Stimulated activated CD4-positive, alpha-beta T cell treated with anti-CD3 and anti-CD28 coated beads, Interleukin-12 subunit alpha, Interleukin-12 subunit beta, amount 100 ng/mL, for 24 hours (primary cell): ENCODE results near the gene B3GNT7.
"Not testable (repeated sequence)": the region's sequence is repeated elsewhere in the genome, so short reads cannot be mapped to it uniquely, and the experiment has no call there.

ENCODE experiments used
- DNase-seq, 2 experiments: peaks; one replicate each; pipeline ENCODE4 v3.0.0-alpha.2; 2020; ENCODE audit warnings: low read depth in 2 of 2

B3GNT7 gene, protein sequence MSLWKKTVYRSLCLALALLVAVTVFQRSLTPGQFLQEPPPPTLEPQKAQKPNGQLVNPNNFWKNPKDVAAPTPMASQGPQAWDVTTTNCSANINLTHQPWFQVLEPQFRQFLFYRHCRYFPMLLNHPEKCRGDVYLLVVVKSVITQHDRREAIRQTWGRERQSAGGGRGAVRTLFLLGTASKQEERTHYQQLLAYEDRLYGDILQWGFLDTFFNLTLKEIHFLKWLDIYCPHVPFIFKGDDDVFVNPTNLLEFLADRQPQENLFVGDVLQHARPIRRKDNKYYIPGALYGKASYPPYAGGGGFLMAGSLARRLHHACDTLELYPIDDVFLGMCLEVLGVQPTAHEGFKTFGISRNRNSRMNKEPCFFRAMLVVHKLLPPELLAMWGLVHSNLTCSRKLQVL

DNA sequence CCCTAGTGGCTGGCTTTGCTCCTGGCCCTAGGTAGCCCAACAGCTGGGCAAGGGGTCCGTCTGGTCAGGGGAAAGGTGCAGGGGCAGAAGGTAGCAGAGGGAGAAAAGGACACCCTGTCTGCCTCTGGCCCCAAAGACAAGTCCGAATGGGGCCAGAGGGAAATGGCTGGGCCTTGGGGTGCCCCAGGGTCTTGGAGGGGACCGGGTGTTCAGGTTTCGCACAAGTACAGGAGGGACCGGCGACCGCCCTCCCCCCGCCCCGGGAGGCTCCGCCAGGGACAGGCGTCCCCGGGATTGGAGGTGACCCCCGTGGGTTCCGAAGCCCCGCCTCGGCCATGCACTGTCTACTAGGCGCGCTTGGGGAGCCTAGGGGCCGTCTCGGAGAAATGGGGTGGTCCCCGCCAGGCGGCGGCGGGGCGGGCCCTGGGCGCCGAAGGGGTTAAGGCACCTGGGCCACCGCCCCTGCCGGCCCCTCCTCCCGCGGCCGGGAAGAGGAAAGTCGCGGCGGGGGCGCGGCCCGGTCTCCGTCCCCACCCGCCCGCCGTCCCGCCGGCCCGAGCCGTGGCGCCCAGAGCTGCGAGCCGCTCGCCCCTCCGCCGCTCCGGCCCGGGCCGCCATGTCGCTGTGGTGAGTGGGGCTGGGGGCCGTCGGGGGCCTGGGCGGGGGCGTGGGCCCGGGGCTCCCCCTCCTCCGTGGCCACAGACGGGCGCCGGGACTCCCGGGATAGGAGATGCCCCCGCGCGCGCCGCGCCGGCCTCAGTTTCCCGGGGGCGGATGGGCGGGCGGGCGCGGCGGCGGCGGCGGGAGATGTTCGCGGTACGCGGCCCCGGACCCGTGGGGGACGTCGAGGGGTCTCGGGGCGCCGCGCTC lies at the start of gene B3GNT7:
TSS of gene B3GNT7 (plus strand) at position 523 of the 870 bp plus-strand sequence. CDS start at position 617, 94 bp downstream.
- DNase-seq, result no peak

DNA sequence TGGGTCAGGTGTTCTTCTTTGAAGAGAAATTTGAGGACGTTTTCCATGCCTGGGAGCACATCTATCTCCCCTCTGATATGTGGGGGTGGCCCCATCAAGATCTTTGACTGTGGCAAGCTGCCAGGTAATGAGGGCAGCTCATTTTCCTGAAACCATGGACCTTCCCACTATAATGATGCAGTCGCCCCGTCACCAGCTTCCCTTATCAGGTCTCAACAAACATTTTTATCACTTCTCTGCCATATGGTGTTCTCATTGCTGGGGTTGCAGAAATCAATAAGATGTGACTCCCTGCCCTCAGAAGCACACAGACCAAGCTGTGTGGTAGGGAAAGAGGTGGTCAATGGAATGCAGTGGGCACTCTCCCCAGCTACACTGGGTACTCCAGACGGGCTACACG lies 48.4 kb upstream of the B3GNT7 start:
- DNase-seq, result no peak

DNA sequence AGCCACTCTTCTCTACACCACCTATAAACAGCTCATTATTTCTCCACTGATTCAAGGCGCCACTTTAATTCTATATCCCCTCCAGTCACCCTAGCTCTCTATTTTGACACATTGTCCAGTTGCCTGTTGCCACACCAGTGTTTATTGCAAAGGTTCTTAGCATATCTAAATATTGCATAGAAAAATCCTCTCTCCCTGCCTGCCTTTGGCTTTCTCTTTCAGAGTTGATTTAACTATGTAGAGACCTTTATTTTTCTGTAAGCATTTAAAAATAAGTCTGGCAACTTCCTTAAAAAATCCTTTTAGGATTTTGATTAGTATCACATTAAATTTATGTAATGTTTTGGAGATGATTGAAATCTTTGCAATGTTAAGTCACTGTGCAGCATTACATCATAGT lies 47.9 kb upstream of the B3GNT7 start:
- no peak for DNase-seq

DNA sequence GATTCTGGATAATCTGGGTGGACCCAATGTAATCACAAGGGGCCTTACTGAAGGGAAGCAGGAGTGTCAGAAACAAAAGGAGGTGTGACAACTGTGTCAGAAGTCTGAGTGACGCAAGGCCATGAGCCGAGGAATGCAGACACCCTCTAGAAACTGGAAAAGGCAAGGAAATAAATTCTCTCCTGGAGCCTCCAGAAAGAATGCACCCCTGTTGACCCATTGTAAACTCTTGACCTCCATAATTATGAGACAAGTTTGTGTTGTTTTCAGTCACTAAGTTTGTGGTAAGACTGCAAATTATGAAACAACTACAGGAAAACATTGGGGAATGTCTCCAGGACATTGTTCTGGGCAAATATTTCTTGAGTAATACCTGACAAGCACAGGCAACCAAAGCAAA lies 47.3 kb upstream of the B3GNT7 start:
- DNase-seq, result no peak

DNA sequence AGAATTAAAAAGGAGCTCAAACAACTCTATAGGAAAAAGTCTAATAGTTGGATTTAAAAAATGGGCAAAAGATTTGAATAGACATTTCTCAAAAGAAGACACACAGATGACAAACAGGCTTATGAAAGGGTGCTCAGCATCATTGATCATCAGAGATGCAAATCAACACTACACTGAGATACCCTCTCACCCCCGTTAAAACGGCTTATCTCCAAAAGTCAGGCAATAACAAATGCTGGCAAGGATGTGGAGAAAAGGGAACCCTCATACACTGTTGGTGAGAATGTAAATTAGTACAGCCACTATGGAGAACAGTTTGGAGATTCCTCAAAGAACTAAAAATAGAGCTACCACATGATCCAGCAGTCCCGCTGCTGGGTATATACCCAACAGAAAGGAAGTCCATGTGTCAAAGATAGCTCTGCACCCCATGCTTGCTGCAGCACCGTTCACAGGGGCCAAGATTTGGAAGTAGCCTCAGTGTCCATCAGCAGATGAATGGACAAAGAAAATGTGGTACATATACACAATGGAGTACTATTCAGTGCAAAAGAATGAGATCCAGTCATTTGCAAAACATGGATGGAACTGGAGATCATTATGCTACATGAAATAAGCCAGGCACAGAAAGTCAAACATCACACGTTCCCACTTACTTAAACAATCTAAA lies 46.7 kb upstream of the B3GNT7 start:
- no peak for DNase-seq

DNA sequence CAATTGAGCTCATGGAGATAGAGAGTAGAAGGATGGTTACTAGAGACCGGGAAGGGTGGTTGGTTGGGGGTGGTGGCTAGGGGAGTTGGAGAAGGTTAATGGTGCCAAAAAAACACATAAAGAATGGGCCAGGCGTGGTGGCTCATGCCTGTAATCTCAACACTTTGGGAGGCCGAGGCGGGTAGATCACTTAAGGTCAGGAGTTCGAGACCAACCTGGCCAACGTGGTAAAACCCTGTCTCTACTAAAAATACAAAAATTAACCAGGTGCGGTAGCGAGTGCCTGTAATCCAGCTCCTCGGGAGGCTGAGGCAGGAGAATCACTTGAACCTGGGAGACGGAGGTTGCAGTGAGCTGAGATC lies 46.2 kb upstream of the B3GNT7 start:
- not testable (repeated sequence) for DNase-seq

DNA sequence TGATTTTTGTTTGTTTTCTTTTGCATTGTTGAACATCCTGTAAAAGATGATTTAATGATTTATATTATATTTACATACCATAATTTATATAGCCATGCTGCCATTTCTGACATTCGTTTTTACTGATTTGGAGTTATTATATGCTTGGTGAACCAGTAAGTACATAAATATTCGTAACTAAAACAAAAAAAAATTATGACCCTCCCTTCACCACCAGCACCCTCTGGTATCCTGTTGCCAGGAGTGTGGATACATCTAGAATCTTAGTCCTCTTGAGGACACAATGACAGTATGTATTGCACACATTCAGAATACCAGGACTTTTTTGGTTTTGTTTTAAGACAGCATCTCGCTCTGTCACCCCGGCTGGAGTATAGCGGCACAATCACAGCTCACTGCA lies 43.9 kb upstream of the B3GNT7 start:
- DNase-seq, result no peak

DNA sequence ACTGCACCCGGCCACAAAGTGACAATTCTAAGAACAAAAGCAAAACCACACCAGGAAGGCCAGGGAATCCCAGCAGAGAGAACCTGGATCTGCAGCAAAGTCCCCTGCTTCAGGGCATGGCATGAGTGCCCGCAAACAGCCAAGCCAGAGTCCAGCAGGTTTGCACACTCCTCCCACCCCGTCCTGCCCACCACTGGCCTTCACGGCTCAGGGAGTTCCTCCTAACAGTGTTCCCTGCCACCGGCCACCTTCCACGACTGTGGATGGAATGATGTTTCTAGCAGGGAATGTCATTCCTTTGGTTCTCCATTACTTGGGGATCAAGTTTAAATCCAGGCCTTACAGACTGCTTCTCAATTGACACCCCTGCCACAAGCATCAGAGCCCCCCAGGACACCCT lies 42.0 kb upstream of the B3GNT7 start:
- no peak for DNase-seq

DNA sequence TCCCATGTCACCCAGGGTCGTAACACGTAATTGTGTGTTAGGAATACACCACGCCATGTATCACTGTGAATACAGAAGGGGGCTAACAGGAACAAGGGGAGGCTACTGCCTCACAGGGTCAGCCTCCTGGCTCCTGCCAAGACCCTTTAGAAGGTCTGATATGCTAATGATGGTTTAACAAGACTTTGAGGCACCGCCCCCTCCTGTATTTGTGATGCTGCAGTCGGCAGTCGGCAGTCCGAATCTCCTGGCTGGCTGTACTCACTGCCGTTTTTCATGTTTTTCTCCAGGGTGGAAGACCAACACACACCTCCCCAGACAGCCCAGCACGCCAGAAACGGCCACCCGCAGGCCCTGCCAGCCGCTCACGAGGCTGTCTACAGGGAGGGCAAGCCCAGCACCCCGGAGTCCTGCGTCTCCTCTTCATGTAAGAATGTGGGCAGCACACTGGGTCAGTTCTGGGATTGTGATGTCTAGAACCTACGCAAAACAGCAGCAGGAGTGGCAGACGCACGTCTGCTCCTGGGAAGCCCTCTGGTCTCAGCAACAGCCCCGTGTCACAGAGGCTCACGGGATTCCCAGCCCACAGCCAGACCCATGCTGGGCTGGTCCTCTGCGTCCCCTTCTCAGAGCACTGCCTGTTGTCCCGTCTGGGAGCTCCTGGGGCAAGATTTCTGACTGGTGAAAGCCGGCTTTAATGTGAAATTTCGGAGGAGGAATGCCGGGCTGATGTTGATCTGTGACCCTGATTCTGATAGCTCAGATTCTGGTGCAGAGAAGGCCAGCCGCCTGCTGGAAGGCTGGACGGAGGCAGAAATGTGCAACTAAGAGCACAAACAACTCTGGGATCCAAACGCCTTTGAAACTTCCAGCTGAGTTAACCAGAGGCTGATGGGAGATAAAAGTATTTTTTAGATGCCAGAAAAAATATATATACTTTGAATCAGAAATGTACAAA lies 39.7 kb upstream of the B3GNT7 start:
- no peak for DNase-seq

DNA sequence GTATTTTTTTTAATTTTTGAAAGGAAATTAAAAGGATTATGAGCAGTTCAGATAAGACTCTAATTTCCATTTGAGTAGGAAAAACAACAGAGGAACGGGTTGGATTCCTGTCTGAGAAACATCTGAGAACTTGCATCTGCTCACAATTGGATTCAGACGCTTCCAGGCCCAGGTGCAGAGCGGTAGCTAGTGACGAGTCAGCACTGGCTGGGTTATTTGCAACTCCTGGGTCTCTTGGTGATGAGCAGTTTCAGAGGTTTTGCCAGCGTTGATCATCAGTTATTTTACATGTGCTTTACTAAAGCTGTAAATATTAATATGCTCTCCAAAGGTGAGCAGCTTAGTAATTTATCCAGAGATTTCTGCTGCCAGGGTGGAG lies 39.1 kb upstream of the B3GNT7 start:
- no peak for DNase-seq

DNA sequence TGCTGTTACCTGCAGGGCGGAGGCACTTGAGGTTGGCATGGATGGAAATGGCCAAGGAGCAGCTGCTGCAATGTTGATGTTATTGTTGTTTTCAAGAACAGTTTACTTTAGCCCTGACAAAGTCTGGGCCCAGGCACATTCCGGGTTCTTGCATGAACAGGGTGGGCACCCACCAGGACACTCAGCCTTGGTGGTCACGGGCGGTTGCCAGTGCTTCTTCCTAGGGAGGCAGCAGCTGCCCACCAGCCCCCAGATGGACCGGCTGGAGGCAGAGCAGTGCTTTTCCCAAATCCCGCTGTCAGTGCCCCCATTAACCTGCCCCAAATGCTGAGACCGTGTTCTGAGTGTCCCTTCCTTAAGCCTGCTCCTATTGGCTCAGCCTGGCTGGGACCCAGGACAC lies 38.5 kb upstream of the B3GNT7 start:
- no peak for DNase-seq

DNA sequence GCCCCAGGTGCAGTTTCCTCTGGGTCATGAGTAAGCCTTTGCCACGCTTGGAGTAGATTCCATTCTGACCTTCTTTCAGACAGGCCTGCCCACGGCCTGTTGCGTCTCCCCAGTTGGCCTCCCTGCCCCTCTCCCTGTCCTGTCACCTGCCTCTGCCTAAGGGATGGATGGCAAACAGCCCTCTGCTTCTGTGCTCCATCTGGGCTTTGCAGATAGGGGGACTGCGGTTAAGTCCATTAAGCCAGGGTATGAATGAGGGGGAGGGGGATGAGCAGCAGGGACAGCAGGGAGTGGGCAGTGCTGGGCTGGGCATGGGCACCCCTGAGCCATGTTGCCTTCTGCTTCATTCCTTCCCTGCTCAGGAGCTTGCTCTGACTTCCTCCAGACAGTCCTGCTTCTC lies 37.6 kb upstream of the B3GNT7 start:
- no peak for DNase-seq

DNA sequence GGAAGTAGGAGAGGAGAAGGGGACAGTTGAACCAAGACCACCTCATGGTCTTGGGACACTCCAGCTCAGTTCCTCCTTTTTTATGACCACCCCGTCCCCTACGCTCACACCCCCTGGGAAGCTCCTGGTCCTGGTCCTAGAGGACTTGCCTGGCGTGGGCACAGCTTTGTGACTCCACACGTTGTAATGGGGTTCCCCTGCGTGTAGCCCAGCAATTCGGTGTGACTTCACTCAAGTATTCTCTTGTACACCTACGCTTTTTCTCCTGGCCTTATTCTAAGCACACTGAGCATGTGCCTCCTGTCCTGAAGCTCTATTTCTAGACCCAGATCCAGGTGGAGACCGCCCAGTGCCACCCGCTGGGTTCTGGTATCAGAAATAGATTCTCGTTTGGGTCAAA lies 36.1 kb upstream of the B3GNT7 start:
- DNase-seq, result no peak

DNA sequence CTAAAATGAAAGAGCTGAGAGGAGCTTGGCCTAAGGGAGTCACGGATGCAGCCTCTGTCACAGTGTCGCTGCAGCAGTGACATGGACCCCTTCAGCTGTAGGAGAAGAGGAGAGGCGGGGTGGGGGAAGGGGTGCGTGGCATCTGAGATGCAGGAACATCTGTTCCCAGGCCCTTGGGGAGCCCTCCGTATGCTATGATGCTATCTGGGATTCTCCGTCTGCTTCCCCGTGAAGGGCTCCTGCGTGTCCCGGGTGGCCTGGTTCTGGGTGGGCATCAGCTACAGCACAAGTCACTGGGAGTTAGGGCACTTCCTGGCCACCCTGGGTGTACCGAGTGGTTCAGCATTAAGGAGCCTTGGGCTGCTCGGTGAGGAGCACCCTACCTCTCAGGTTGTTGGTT lies 35.6 kb upstream of the B3GNT7 start:
- no peak for DNase-seq

DNA sequence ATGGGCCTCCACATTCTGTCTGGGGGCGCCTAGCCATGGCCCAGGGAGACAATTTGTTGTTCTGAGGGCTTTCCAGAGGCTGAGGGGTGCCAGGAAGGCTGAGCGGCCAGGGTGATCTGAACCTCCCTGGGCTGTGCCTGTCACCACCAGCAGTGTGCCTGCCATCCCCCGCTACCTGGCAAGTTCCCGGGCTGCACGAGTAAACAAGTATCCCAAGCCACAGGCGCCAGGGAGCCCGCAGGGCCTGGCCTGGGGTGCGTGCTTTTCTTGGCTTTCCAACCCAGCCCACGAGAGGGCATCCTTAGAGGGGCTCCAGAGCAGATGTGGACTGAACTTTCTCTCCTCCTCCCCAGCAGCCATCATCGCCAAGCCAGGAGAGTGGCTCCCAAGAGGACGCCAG lies 35.1 kb upstream of the B3GNT7 start:
- no peak for DNase-seq

DNA sequence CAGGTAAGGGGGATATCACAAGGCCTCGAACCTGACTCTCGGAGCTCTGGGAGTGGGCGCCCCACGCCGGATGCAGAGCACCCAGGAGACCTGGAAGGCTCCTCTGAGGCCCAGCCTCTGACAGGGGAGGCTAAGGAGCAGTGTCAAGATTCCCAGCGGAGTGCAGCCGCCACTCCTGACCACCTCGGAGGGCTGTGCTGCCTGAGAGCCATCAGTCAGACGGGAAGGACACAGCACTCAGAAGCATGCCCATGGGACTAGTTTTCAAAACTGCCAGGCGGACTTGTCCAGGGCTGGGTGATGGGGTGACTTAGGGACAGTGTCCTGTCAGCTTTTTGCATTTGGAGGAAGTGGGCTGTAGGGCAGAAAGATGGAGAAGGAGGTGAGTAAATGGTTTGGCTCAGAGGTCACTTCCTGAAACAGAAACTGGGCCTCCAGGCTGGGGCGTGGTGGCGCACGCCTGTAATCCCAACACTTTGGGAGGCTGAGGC lies 34.6 kb upstream of the B3GNT7 start:
- no peak for DNase-seq

DNA sequence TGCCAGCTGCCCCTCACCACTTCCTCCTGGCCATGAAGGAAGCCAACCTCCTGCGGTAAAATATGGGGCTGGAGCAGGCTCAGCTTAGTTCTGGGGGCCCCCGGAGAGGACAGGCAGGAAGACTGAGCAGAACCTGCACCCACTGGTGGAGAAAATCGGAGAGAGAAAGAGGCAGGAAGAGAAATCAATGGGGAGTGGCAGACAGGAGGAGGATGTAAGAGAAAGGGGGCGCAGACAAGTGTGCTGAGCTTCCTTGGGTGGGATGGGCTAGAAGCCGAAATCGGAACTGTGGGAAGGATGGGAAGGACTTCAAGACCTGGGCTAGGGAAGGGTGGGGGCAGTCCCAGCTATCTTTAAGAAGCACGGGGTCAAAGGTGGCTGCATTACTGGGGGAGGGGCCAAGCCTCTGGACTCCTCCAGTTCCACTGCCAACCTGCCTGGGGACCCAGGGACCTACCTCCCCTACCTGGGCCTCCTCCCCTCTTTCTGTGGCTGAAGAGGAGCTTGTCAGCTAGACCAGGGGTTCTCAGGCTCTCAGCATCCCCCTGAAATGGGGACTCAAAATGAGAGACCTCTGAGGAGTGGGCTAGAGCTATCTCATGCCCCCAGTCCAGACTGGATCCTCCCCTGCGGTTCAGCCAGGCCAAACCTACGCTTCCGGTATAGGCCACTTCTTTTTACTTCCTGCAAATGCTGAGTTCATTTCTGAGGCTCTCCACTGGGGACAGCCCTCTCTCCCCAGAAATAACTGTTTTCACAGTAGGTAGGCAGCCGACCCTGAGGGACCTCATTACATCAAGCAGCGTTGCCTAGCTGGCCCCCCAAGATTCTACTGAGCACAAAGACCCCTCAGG lies 33.6 kb upstream of the B3GNT7 start:
- DNase-seq, result no peak

DNA sequence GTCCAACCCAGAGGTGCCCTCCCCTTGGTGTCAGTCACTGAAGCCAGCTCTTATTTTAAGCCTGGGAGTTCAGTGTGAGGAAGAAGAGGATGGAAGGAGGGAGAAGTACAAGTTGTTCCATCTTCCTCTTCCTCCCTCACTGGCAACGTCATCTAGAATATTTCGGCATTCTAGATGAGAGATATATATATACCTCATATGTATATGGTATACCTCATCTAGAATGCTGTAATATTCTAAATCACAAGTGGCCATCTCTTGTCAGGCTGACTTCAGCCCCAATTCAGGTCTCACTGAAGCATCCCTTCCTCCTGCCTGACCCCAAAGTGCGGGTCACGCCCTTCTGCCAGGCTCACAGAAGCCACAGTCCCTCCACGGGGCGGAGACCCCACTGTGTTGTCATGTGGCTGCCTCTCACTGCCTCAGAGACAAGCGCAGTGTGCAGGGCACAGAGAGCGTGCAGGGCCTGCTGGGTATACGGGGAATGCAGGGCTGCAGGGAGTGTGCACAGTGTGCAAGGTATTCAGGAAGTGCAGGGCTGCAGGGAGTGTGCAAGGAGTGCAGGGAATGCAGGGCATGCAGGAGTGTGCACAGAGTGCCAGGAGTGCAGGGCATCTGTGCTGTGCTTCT lies 32.8 kb upstream of the B3GNT7 start:
- no peak for DNase-seq

DNA sequence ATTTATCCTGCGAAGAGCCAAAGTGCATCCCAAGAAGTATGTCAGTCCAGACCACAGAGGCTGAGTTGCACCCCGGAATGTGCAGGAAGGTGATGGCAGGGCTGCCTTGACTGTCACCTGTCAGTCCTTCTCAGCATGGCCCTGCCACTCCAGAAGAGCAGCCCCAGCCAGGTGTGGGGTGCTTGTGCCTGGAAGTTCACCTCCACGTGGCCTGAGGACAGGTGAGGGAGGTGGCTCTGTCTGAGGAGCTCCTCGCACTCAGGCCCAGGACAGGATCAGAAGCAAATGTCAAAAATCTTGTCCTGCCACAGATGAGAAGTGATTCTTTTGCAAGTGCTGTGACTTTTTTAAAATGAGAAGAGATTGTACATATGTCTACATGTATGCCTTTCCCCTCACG lies 31.4 kb upstream of the B3GNT7 start:
- DNase-seq, result no peak
